K562 (cell line): ENCODE data around the gene DNAI7. TPM values are rescaled to one million over a fixed set of nuclear protein-coding genes. Genes with fewer than 3 reads are reported as not detected.

Experiments
- CHD2 ChIP-seq: IDR thresholded peaks from 2 replicates; pipeline ENCODE4 v1.6.1; 2011; ENCODE audit warnings: low read depth, low read length
- CXXC5 ChIP-seq: fragments of 250-450 bp; sonication (Bioruptor Pico); IDR thresholded peaks from 2 replicates; pipeline ENCODE4 v1.8.0; 2022; ENCODE audit warnings: inconsistent platforms, mild to moderate bottlenecking, moderate library complexity
- E2F3 ChIP-seq: fragments of 250-450 bp; sonication (Bioruptor Pico); IDR thresholded peaks from 2 replicates; pipeline ENCODE4 v1.4.0; 2020; ENCODE audit warnings: mild to moderate bottlenecking
- E2F5 ChIP-seq: sonication (generic); formaldehyde crosslinking; IDR thresholded peaks from 2 replicates; pipeline ENCODE4 v1.8.0; 2022; ENCODE audit warnings: mild to moderate bottlenecking, missing genetic modification reagents
- FOXP1 ChIP-seq: sonication (generic); formaldehyde crosslinking; IDR thresholded peaks from 2 replicates; pipeline ENCODE4 v1.8.0; 2022; ENCODE audit warnings: mild to moderate bottlenecking, missing genetic modification reagents
- HNRNPLL ChIP-seq: fragments of 200-400 bp; formaldehyde crosslinking; IDR thresholded peaks from 2 replicates; pipeline ENCODE4 v1.6.1; 2017; ENCODE audit warnings: low read length, low read depth, mild to moderate bottlenecking; ENCODE audit not compliant: poor library complexity, severe bottlenecking
- PURB ChIP-seq: sonication (generic); formaldehyde crosslinking; IDR thresholded peaks from 2 replicates; pipeline ENCODE4 v1.9.0; 2021; ENCODE audit warnings: low read depth, mild to moderate bottlenecking, missing genetic modification reagents
- RBBP5 ChIP-seq: fragments of 200-600 bp; sonication (generic); IDR thresholded peaks from 2 replicates; pipeline ENCODE4 v1.6.1; 2012; ENCODE audit warnings: borderline replicate concordance, mild to moderate bottlenecking, low read length, control low read depth, inconsistent platforms; ENCODE audit not compliant: insufficient read depth, poor library complexity, severe bottlenecking
- RNF219 ChIP-seq: fragments of 250-450 bp; sonication (Bioruptor Pico); IDR thresholded peaks from 2 replicates; pipeline ENCODE4 v1.5.0; 2022; ENCODE audit warnings: mild to moderate bottlenecking
- ZNF23 ChIP-seq: fragments of 250-450 bp; sonication (Bioruptor Pico); IDR thresholded peaks from 2 replicates; pipeline ENCODE4 v1.4.0; 2020; ENCODE audit warnings: mild to moderate bottlenecking
- ZNF282 ChIP-seq: sonication (generic); formaldehyde crosslinking; IDR thresholded peaks from 2 replicates; pipeline ENCODE4 v1.8.1; 2023; ENCODE audit warnings: missing genetic modification reagents
- ZNF785 ChIP-seq: fragments of 250-450 bp; sonication (Bioruptor Pico); IDR thresholded peaks from 2 replicates; pipeline ENCODE4 v1.4.0; 2020; ENCODE audit warnings: mild to moderate bottlenecking
- polyA plus RNA-seq, 8 experiments: library from polyadenylated mRNA; depleted of rRNA in 4 of 8; stranded (reverse) in 5 of 8; unstranded in 3 of 8; fragments of >200 nt; fragmentation: Nextera tagmentation in 2 of 8; fragmentation: Illumina TruSeq in 1 of 8; extraction: Ambion mirVana in 2 of 8; extraction: Trizol in 1 of 8; gene quantifications; 2 replicates each; pipeline versions ENCODE4 v1.2.1 to v1.2.3, GENCODE V29; 2011 to 2014; ENCODE audit warnings: inconsistent platforms in 1 of 8, missing spikeins in 1 of 8
- total RNA-seq, 7 experiments: library from RNA; depleted of rRNA in 6 of 7; stranded (reverse); fragments of >200 nt in 6 of 7; fragmentation: Illumina TruSeq in 2 of 7; extraction: Trizol in 2 of 7; gene quantifications; 2 replicates each; pipeline versions ENCODE4 v1.2.1 to v1.2.3, GENCODE V29; 2011 to 2021; ENCODE audit warnings: low replicate concordance in 1 of 7
- TF ChIP-seq, protein P1 (sequence below): fragments of 450-650 bp; formaldehyde crosslinking; IDR thresholded peaks from 2 replicates; pipeline ENCODE4 v1.4.0; 2020; ENCODE audit warnings: mild to moderate bottlenecking, moderate library complexity
- TF ChIP-seq, protein P2 (sequence below): sonication (generic); formaldehyde crosslinking; IDR thresholded peaks from 2 replicates; pipeline ENCODE4 v1.8.0; 2023; ENCODE audit warnings: mild to moderate bottlenecking, missing genetic modification reagents
- TF ChIP-seq, protein P3 (sequence below): fragments of 200-400 bp; formaldehyde crosslinking; IDR thresholded peaks from 2 replicates; pipeline ENCODE4 v1.6.1; 2017; ENCODE audit warnings: mild to moderate bottlenecking, low read depth, low read length, moderate library complexity
- TF ChIP-seq, protein P4 (sequence below), 3 experiments: IDR thresholded peaks in 2 of 3; conservative IDR thresholded peaks in 1 of 3; 2 replicates each; pipeline ENCODE4 v1.5.1; 2011 to 2012; ENCODE audit warnings: low read length in 3 of 3, mild to moderate bottlenecking in 3 of 3, control low read depth in 2 of 3, improper control_type of control experiment in 1 of 3, inconsistent platforms in 1 of 3, low read depth in 1 of 3, mixed read lengths in 1 of 3, moderate library complexity in 1 of 3; ENCODE audit not compliant: insufficient read depth in 2 of 3

DNAI7 gene
- total and polyA plus RNA-seq, 9 of the 15 experiments (the other 6 are each of a cell fraction or from before 2014, with no cell fraction given), result 0.06 to 0.76 (median 0.17) TPM; not detected in 1

DNA sequence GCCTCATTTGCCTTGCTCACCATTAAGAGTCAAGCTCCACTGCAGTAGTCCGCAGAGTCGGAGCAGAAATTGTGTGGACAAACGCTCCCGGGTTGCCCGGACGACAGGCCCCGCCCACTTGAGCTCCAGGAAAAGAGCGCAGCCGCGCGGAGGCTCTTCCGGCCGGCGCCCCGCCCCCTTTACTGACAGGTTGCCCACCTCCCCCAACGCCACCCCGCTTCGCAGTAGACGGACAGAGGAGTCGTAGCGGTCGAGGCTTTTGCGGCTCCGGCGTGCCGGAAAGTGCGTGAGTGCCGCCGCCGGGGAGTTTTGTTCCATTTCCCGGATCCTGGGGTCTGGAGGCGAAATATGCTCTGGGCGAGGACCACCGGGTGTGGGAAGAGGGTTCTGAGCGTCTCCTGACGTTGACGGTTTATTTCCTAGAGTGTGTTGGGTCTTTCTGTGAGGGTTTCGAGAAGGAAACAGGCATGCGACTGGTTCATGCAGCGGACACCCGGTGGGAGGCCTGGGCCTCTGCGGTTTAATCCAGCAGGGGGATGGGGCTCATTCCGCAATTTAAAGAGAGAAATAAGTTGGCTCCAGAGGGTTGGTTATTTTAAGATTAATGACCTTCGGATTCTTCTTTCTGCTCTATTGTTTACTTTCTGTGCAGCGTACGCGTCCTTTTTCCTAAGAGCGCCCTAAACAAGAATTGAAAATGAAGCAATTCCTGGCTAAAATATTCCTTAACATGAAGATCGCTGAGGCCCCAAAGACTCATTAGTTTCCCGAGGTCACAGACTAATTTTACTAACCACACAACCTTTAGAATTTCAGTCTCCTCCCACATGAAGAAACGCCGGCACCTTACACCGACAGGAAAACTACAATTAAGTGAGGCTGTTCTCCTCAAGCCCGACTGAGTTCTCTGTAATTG, at the start of gene DNAI7, which contains the start of gene ETFRF1 (continued):
- TF ChIP-seq ZNF282 (CRISPR knock-in tag) (no peak), E2F5 (CRISPR knock-in tag) (no peak), PURB (CRISPR knock-in tag) (no peak), ZNF785 (CRISPR knock-in tag) (no peak), HNRNPLL (peak; percentile 96), CHD2 (no peak), RNF219 (CRISPR knock-in tag) (no peak), FOXP1 (CRISPR knock-in tag) (no peak), RBBP5 (peak; percentile 77), ZNF23 (CRISPR knock-in tag) (no peak), E2F3 (no peak), CXXC5 (peak; percentile 75; the same call in 1 of the 2 replicates)
- TF ChIP-seq, protein P1, sequence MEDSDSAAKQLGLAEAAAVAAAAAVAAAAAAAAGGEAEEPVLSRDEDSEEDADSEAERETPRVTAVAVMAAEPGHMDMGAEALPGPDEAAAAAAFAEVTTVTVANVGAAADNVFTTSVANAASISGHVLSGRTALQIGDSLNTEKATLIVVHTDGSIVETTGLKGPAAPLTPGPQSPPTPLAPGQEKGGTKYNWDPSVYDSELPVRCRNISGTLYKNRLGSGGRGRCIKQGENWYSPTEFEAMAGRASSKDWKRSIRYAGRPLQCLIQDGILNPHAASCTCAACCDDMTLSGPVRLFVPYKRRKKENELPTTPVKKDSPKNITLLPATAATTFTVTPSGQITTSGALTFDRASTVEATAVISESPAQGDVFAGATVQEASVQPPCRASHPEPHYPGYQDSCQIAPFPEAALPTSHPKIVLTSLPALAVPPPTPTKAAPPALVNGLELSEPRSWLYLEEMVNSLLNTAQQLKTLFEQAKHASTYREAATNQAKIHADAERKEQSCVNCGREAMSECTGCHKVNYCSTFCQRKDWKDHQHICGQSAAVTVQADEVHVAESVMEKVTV (CRISPR knock-in tag), result no peak
- TF ChIP-seq, protein P2, sequence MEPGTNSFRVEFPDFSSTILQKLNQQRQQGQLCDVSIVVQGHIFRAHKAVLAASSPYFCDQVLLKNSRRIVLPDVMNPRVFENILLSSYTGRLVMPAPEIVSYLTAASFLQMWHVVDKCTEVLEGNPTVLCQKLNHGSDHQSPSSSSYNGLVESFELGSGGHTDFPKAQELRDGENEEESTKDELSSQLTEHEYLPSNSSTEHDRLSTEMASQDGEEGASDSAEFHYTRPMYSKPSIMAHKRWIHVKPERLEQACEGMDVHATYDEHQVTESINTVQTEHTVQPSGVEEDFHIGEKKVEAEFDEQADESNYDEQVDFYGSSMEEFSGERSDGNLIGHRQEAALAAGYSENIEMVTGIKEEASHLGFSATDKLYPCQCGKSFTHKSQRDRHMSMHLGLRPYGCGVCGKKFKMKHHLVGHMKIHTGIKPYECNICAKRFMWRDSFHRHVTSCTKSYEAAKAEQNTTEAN (CRISPR knock-in tag), result no peak
- TF ChIP-seq, protein P3, sequence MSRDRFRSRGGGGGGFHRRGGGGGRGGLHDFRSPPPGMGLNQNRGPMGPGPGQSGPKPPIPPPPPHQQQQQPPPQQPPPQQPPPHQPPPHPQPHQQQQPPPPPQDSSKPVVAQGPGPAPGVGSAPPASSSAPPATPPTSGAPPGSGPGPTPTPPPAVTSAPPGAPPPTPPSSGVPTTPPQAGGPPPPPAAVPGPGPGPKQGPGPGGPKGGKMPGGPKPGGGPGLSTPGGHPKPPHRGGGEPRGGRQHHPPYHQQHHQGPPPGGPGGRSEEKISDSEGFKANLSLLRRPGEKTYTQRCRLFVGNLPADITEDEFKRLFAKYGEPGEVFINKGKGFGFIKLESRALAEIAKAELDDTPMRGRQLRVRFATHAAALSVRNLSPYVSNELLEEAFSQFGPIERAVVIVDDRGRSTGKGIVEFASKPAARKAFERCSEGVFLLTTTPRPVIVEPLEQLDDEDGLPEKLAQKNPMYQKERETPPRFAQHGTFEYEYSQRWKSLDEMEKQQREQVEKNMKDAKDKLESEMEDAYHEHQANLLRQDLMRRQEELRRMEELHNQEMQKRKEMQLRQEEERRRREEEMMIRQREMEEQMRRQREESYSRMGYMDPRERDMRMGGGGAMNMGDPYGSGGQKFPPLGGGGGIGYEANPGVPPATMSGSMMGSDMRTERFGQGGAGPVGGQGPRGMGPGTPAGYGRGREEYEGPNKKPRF, result no peak
- TF ChIP-seq, protein P4, sequence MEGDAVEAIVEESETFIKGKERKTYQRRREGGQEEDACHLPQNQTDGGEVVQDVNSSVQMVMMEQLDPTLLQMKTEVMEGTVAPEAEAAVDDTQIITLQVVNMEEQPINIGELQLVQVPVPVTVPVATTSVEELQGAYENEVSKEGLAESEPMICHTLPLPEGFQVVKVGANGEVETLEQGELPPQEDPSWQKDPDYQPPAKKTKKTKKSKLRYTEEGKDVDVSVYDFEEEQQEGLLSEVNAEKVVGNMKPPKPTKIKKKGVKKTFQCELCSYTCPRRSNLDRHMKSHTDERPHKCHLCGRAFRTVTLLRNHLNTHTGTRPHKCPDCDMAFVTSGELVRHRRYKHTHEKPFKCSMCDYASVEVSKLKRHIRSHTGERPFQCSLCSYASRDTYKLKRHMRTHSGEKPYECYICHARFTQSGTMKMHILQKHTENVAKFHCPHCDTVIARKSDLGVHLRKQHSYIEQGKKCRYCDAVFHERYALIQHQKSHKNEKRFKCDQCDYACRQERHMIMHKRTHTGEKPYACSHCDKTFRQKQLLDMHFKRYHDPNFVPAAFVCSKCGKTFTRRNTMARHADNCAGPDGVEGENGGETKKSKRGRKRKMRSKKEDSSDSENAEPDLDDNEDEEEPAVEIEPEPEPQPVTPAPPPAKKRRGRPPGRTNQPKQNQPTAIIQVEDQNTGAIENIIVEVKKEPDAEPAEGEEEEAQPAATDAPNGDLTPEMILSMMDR (IDR thresholded peaks at IDR 0.05 in 2 of 3, conservative IDR thresholded peaks at IDR 0.05 in 1 of 3; ENCODE audit: insufficient read depth in 2 of 3, low read depth in 1 of 3, low read length in 3 of 3), result 0 out of 6 replicates have a peak, but pooled peaks of 1 of the 3 experiments have one; percentile 1
